HCT116 (cell line): Measurements from ENCODE around the gene ZNF580. TPM values are rescaled to one million over a fixed set of nuclear protein-coding genes. Genes with fewer than 3 reads are reported as not detected.

ENCODE experiments used
- ATAC-seq: fragments of 200-7000 bp; cut with Tn5 transposase; 2 replicates; pipeline ENCODE4 v1.9.1; 2020; ENCODE audit warnings: mild to moderate bottlenecking, moderate library complexity
- BruUV-seq: library from RNA; stranded (reverse); fragments of 400-500 nt; replicated peaks from 2 replicates; lab custom pipeline; 2021; lab: Mats Ljungman, UMichigan
- CTCF ChIA-PET: fragments of 300-600 bp; sonication (Branson Sonifier 250); formaldehyde crosslinking; loops from one replicate; lab custom pipeline; 2021; ENCODE audit warnings: antibody characterized with exemption; lab: Charles Lee
- POLR2A ChIA-PET: fragments of 300-600, 350-600 bp; sonication (Branson Sonifier 250); formaldehyde crosslinking; loops from one replicate; lab custom pipeline; 2021; ENCODE audit warnings: antibody characterized with exemption; lab: Charles Lee
- RAD21 ChIA-PET, 2 experiments: fragments of 300-600 bp; sonication (Branson Sonifier 250); formaldehyde crosslinking; loops; one replicate each; lab custom pipeline; 2023; ENCODE audit warnings: low total read pairs in 2 of 2; ENCODE audit not compliant: uncharacterized antibody in 2 of 2, unreplicated experiment in 2 of 2, low non-redundant PET in 1 of 2; lab: Charles Lee
- DNase-seq: peaks from one replicate; pipeline ENCODE4 v3.0.0-alpha.2; 2010; ENCODE audit warnings: low read depth, low spot score
- H2AFZ ChIP-seq: fragments of 200-600 bp; shearing (Covaris generic), sonication (generic); 2 replicates; pipeline ENCODE4 v1.6.1; 2017; ENCODE audit warnings: low read depth, mixed run types, mixed read lengths, antibody characterized with exemption, low read length; ENCODE audit not compliant: poor library complexity, severe bottlenecking
- H3K27ac ChIP-seq: 2 replicates; pipeline ENCODE4 v1.5.1; 2012; ENCODE audit warnings: low read depth, low read length
- H3K27me3 ChIP-seq: fragments of 200-600 bp; sonication (generic); 2 replicates; pipeline ENCODE4 v1.6.1; 2016; ENCODE audit warnings: mixed run types, low read length, mixed read lengths; ENCODE audit not compliant: insufficient read depth
- H3K36me3 ChIP-seq, 2 experiments: fragments of 200-500 bp in 1 of 2; fragments of 200-600 bp in 1 of 2; sonication (Bioruptor generic) in 1 of 2; sonication (generic) in 1 of 2; 2 replicates each; pipeline versions ENCODE4 v1.5.1 to v1.6.1; 2014 to 2016; ENCODE audit warnings: low read length in 2 of 2, inconsistent platforms in 1 of 2, mixed read lengths in 1 of 2, mixed run types in 1 of 2; ENCODE audit not compliant: insufficient read depth in 2 of 2, control insufficient read depth in 1 of 2
- H3K4me1 ChIP-seq, 2 experiments: fragments of 200-600 bp in 1 of 2; sonication (generic) in 1 of 2; 2 replicates each; pipeline versions ENCODE4 v1.5.1 to v1.6.1; 2012 to 2017; ENCODE audit warnings: low read length in 2 of 2, inconsistent platforms in 1 of 2, mild to moderate bottlenecking in 1 of 2, mixed read lengths in 1 of 2, mixed run types in 1 of 2, moderate library complexity in 1 of 2; ENCODE audit not compliant: insufficient read depth in 2 of 2, control insufficient read depth in 1 of 2
- H3K4me2 ChIP-seq: fragments of 200-600 bp; sonication (generic); 2 replicates; pipeline ENCODE4 v1.6.1; 2017; ENCODE audit warnings: mixed run types, low read length, mixed read lengths
- H3K4me3 ChIP-seq, 2 experiments: fragments of 200-600 bp in 1 of 2; sonication (generic) in 1 of 2; replicated peaks in 1 of 2; 2 replicates each; pipeline ENCODE4 v1.5.1; 2011 to 2016; ENCODE audit warnings: low read length in 2 of 2, control low read depth in 1 of 2, low read depth in 1 of 2, mild to moderate bottlenecking in 1 of 2, mixed read lengths in 1 of 2, mixed run types in 1 of 2
- H3K79me2 ChIP-seq: fragments of 200-600 bp; sonication (generic); 2 replicates; pipeline ENCODE4 v1.6.1; 2017; ENCODE audit warnings: mild to moderate bottlenecking, mixed run types, low read length, moderate library complexity, mixed read lengths; ENCODE audit not compliant: insufficient read depth
- H3K9ac ChIP-seq: fragments of 200-600 bp; sonication (generic); 2 replicates; pipeline ENCODE4 v1.6.1; 2016; ENCODE audit warnings: low read length, mixed read lengths
- H3K9me2 ChIP-seq: fragments of 200-600 bp; sonication (generic), shearing (Covaris generic); 2 replicates; pipeline ENCODE4 v1.6.1; 2017; ENCODE audit warnings: mixed run types, mild to moderate bottlenecking, moderate library complexity; ENCODE audit not compliant: insufficient read depth
- H3K9me3 ChIP-seq, 2 experiments: fragments of 200-500 bp in 1 of 2; fragments of 200-600 bp in 1 of 2; sonication (Bioruptor generic) in 1 of 2; sonication (generic) in 1 of 2; 2 replicates each; pipeline ENCODE4 v1.6.1; 2014 to 2017; ENCODE audit warnings: low read length in 2 of 2, mixed read lengths in 2 of 2, inconsistent platforms in 1 of 2, low read depth in 1 of 2, mild to moderate bottlenecking in 1 of 2, mixed run types in 1 of 2, moderate library complexity in 1 of 2; ENCODE audit not compliant: control insufficient read depth in 1 of 2, insufficient read depth in 1 of 2
- H4K20me1 ChIP-seq: fragments of 200-600 bp; sonication (generic), shearing (Covaris generic); 2 replicates; pipeline ENCODE4 v1.6.1; 2017; ENCODE audit warnings: mixed run types, mild to moderate bottlenecking, moderate library complexity; ENCODE audit not compliant: insufficient read depth
- CEBPB ChIP-seq: IDR thresholded peaks from 2 replicates; pipeline ENCODE4 v1.6.1; 2012; ENCODE audit warnings: low read depth
- EGR1 ChIP-seq: IDR thresholded peaks from 2 replicates; pipeline ENCODE4 v1.6.1; 2012; ENCODE audit warnings: low read depth
- FOSL1 ChIP-seq: IDR thresholded peaks from 2 replicates; pipeline ENCODE4 v1.6.1; 2012; ENCODE audit warnings: low read depth
- JUND ChIP-seq: IDR thresholded peaks from 2 replicates; pipeline ENCODE4 v1.6.1; 2012
- POLR2A ChIP-seq: IDR thresholded peaks from 2 replicates; pipeline ENCODE4 v1.7.0; 2011; ENCODE audit warnings: borderline replicate concordance; ENCODE audit not compliant: insufficient read depth, insufficient read length; ENCODE audit errors: extremely low read depth
- SRF ChIP-seq: IDR thresholded peaks from 2 replicates; pipeline ENCODE4 v1.6.1; 2012; ENCODE audit warnings: low read depth
- TCF7L2 ChIP-seq: IDR thresholded peaks from 2 replicates; pipeline ENCODE4 v1.7.0; 2011; ENCODE audit warnings: borderline replicate concordance, inconsistent platforms; ENCODE audit not compliant: insufficient read depth, insufficient read length; ENCODE audit errors: extremely low read depth
- YY1 ChIP-seq: IDR thresholded peaks from 2 replicates; pipeline ENCODE4 v1.6.1; 2011; ENCODE audit warnings: low read length, low read depth, moderate library complexity, mild to moderate bottlenecking; ENCODE audit not compliant: insufficient replicate concordance; ENCODE audit errors: extremely low read depth
- ZFX ChIP-seq: fragments of 450-650 bp; IDR thresholded peaks from 2 replicates; pipeline ENCODE4 v1.6.1; 2017
- ZNF274 ChIP-seq: fragments of 200-500 bp; sonication (Bioruptor generic); IDR thresholded peaks from 2 replicates; pipeline ENCODE4 v1.6.1; 2014; ENCODE audit warnings: mild to moderate bottlenecking, low read depth, low read length, inconsistent platforms
- intact Hi-C: fragments of 100-400 bp; cut with micrococcal nuclease; formaldehyde crosslinking; loops from 2 replicates; pipeline ENCODE4 v1.10.0; 2022
- total RNA-seq: library from RNA; stranded (reverse); gene quantifications from one replicate; pipeline ENCODE4 v1.2.1, GENCODE V29; 2021; ENCODE audit not compliant: unreplicated experiment
- TF ChIP-seq, protein P1 (sequence below): IDR thresholded peaks from 2 replicates; pipeline ENCODE4 v1.6.1; 2011; ENCODE audit warnings: mild to moderate bottlenecking, low read length, moderate library complexity; ENCODE audit not compliant: insufficient replicate concordance; ENCODE audit errors: extremely low read depth
- TF ChIP-seq, protein P2 (sequence below), 3 experiments: fragments of 200-600 bp in 1 of 3; sonication (generic) in 1 of 3; IDR thresholded peaks in 2 of 3; conservative IDR thresholded peaks in 1 of 3; 2 replicates each; pipeline ENCODE4 v1.5.1; 2012 to 2017; ENCODE audit warnings: low read depth in 2 of 3, low read length in 2 of 3, antibody characterized with exemption in 1 of 3, borderline replicate concordance in 1 of 3, control low read depth in 1 of 3, mild to moderate bottlenecking in 1 of 3, mixed read lengths in 1 of 3, mixed run types in 1 of 3, moderate library complexity in 1 of 3; ENCODE audit not compliant: insufficient read depth in 1 of 3
- TF ChIP-seq, protein P3 (sequence below): IDR thresholded peaks from 2 replicates; pipeline ENCODE4 v1.6.1; 2012

ZNF580 gene
- total RNA-seq, 1 experiment from 2014 or later = 36.7 TPM

DNA sequence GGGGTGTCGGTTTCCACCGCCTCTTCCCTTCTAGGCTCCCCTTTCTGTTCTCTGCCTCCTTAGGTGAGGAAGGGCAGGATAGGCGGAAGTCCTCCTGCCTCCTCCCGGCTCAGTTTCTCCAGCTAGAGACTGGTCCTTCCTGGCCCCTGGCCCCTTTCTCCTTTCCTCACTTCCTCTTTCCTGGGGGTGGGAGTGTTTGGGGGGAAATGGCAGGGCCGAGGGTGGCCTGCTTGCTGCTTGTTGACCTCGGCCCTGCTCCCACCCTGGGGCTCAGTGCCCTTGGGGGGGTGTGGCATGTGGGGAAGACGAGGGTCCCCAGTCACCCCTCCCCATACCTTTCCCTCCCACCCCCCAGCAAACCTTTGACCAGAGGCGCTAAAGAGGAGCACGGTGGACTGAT, 19.0 kb downstream of the ZNF580 start:
- BruUV-seq = no TSS peak
- peaks cover 96% of the 10 kb centered on the region for H3K79me2 ChIP-seq

DNA sequence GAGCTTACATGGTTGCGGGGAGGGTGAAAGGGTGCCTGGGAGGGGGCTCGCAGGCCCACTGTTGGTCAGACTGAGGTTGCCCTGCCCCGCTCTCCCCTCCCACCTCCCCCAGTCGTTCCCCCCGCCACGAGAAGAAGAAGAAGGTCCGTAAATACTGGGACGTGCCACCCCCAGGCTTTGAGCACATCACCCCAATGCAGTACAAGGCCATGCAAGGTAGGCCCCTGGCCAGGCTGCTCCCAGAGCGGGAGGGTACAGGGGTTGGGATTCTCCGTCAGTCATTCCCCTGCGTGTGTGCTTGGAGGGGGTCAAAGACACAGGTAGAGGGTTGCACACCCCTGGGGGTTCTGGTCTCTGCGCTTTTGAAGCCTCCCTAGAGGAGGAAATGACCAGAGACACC, 19.6 kb downstream of the ZNF580 start:
- peaks cover 13 to 19% of the 10 kb centered on the region in 2 experiments; a peak in 3 of 4 replicates for H3K4me1 ChIP-seq
- H3K4me3 ChIP-seq = no peak overlapping the region
- H3K36me3 ChIP-seq = peaks cover 48 to 57% of the 10 kb centered on the region in 2 experiments; a peak in 3 of 4 replicates
- H3K27me3 ChIP-seq = no peaks in the 10 kb centered on the region
- no peaks in the 10 kb centered on the region for H3K9me2 ChIP-seq
- peaks cover 99% of the 10 kb centered on the region for H3K79me2 ChIP-seq
- no peak overlapping the region for H3K27ac ChIP-seq
- ChIA-PET RAD21 (no interaction called here), CTCF (no interaction called here), POLR2A (no interaction called here)
- DNase-seq (no peak), ATAC-seq (no peak)
- no peak overlapping the region for H3K4me2 ChIP-seq
- no peak overlapping the region for H2AFZ ChIP-seq
- H4K20me1 ChIP-seq = no peaks in the 10 kb centered on the region; the same call in 1 of the 2 replicates
- intact Hi-C loops = no loop called here
- no peaks in the 10 kb centered on the region for H3K9me3 ChIP-seq
- no peak overlapping the region for H3K9ac ChIP-seq
- no TSS peak for BruUV-seq
- TF ChIP-seq YY1 = no peak
- TF ChIP-seq, protein P1, sequence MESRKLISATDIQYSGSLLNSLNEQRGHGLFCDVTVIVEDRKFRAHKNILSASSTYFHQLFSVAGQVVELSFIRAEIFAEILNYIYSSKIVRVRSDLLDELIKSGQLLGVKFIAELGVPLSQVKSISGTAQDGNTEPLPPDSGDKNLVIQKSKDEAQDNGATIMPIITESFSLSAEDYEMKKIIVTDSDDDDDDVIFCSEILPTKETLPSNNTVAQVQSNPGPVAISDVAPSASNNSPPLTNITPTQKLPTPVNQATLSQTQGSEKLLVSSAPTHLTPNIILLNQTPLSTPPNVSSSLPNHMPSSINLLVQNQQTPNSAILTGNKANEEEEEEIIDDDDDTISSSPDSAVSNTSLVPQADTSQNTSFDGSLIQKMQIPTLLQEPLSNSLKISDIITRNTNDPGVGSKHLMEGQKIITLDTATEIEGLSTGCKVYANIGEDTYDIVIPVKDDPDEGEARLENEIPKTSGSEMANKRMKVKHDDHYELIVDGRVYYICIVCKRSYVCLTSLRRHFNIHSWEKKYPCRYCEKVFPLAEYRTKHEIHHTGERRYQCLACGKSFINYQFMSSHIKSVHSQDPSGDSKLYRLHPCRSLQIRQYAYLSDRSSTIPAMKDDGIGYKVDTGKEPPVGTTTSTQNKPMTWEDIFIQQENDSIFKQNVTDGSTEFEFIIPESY = no peak
- TF ChIP-seq, protein P2, sequence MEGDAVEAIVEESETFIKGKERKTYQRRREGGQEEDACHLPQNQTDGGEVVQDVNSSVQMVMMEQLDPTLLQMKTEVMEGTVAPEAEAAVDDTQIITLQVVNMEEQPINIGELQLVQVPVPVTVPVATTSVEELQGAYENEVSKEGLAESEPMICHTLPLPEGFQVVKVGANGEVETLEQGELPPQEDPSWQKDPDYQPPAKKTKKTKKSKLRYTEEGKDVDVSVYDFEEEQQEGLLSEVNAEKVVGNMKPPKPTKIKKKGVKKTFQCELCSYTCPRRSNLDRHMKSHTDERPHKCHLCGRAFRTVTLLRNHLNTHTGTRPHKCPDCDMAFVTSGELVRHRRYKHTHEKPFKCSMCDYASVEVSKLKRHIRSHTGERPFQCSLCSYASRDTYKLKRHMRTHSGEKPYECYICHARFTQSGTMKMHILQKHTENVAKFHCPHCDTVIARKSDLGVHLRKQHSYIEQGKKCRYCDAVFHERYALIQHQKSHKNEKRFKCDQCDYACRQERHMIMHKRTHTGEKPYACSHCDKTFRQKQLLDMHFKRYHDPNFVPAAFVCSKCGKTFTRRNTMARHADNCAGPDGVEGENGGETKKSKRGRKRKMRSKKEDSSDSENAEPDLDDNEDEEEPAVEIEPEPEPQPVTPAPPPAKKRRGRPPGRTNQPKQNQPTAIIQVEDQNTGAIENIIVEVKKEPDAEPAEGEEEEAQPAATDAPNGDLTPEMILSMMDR (IDR thresholded peaks at IDR 0.05 in 2 of 3, conservative IDR thresholded peaks at IDR 0.05 in 1 of 3; ENCODE audit: borderline replicate concordance in 1 of 3, insufficient read depth in 1 of 3, low read depth in 2 of 3, low read length in 2 of 3) = no peak
- TF ChIP-seq ZNF274 = no peak
- no peak for TF ChIP-seq POLR2A
- no peak for TF ChIP-seq FOSL1
- TF ChIP-seq JUND = no peak

More for the DNA sequence above, 19.0 kb downstream of the ZNF580 start:
- Histone ChIP-seq H3K9me2 (no peaks in the 10 kb centered on the region), H3K27me3 (no peaks in the 10 kb centered on the region), H3K4me2 (no peak overlapping the region), H3K4me3 (no peak overlapping the region), H3K9ac (no peak overlapping the region), H3K36me3 (peaks cover 48 to 57% of the 10 kb centered on the region in 2 experiments; a peak in 3 of 4 replicates), H3K27ac (no peak overlapping the region), H3K4me1 (peaks cover 13 to 19% of the 10 kb centered on the region in 2 experiments; a peak in 3 of 4 replicates), H2AFZ (no peak overlapping the region), H4K20me1 (no peaks in the 10 kb centered on the region; the same call in 1 of the 2 replicates), H3K9me3 (no peaks in the 10 kb centered on the region)
- RAD21 ChIA-PET = no interaction called here
- CTCF ChIA-PET = no interaction called here
- intact Hi-C loops = no loop called here
- TF ChIP-seq POLR2A = no peak
- TF ChIP-seq JUND = no peak
- TF ChIP-seq, protein P3, sequence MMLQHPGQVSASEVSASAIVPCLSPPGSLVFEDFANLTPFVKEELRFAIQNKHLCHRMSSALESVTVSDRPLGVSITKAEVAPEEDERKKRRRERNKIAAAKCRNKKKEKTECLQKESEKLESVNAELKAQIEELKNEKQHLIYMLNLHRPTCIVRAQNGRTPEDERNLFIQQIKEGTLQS = no peak
- TF ChIP-seq SRF = no peak
- TF ChIP-seq FOSL1 = no peak
- TF ChIP-seq TCF7L2 = no peak
- no peak for TF ChIP-seq ZFX
- TF ChIP-seq EGR1 = no peak
- TF ChIP-seq, protein P1 = no peak
- no peak for TF ChIP-seq CEBPB
- POLR2A ChIA-PET = no interaction called here
- DNase-seq (no peak), ATAC-seq (no peak)
